Stimulated activated CD4-positive, alpha-beta T cell treated with anti-CD3 and anti-CD28 coated beads, Interleukin-1b, Interleukin-23, amount 100 ng/mL, for 24 hours (primary cell): ENCODE measurements around the gene LARP1.
"Not testable (repeated sequence)": the region's sequence is repeated elsewhere in the genome, so short reads cannot be mapped to it uniquely, and the experiment has no call there.

Experiments
- DNase-seq, 4 experiments: peaks; one replicate each; pipeline ENCODE4 v3.0.0-alpha.2; 2020; ENCODE audit warnings: low read depth in 4 of 4, low spot score in 1 of 4

Gene LARP1

GRCh38 chr5:154820383-154820782 is 65.2 kb downstream of the LARP1 start:
- DNase-seq, result no peak

- not testable (repeated sequence) for DNase-seq
Observed at GRCh38 chr5:154822896-154823295, 67.7 kb downstream of the LARP1 start.

GRCh38 chr5:154823605-154824004 is 68.4 kb downstream of the LARP1 start:
- DNase-seq, result no peak

- no peak for DNase-seq
Observed at GRCh38 chr5:154824070-154824469, 68.9 kb downstream of the LARP1 start.

- DNase-seq, result no peak
Observed at GRCh38 chr5:154829181-154829588, 74.0 kb downstream of the LARP1 start.

- DNase-seq, result no peak
Observed at GRCh38 chr5:154829589-154830218, 74.5 kb downstream of the LARP1 start.

- no peak for DNase-seq
Observed at GRCh38 chr5:154830219-154830595, 75.0 kb downstream of the LARP1 start.

- no peak for DNase-seq
Observed at GRCh38 chr5:154830596-154830995, 75.4 kb downstream of the LARP1 start.

GRCh38 chr5:154831451-154831850 is 76.3 kb downstream of the LARP1 start:
- no peak for DNase-seq

GRCh38 chr5:154832804-154833203 is 77.6 kb downstream of the LARP1 start:
- not testable (repeated sequence) for DNase-seq

GRCh38 chr5:154834053-154834452 is 78.9 kb downstream of the LARP1 start:
- DNase-seq, result no peak

- DNase-seq, result not testable (repeated sequence)
Observed at GRCh38 chr5:154835701-154836052, 80.5 kb downstream of the LARP1 start.

GRCh38 chr5:154836225-154836624 is 81.0 kb downstream of the LARP1 start:
- DNase-seq, result no peak

GRCh38 chr5:154837009-154837901 is 82.1 kb downstream of the LARP1 start:
- no peak for DNase-seq

GRCh38 chr5:154840435-154841272 is 85.5 kb downstream of the LARP1 start:
- no peak for DNase-seq

- DNase-seq, result no peak
Observed at GRCh38 chr5:154841273-154841661, 86.1 kb downstream of the LARP1 start.

GRCh38 chr5:154842689-154843530 is 87.7 kb downstream of the LARP1 start:
- no peak for DNase-seq

- no peak for DNase-seq
Observed at GRCh38 chr5:154844809-154845208, 89.6 kb downstream of the LARP1 start.

- no peak for DNase-seq
Observed at GRCh38 chr5:154849264-154849785, 94.1 kb downstream of the LARP1 start.

- no peak for DNase-seq
Observed at GRCh38 chr5:154849791-154850201, 94.6 kb downstream of the LARP1 start.
